Suprapubic skin (tissue), 4 donors: ENCODE data around the gene APOH. TPM values are rescaled to one million over a fixed set of nuclear protein-coding genes. Genes with fewer than 3 reads are reported as not detected.

Source experiments
- DNase-seq, 2 donors: peaks; one replicate each; pipeline ENCODE4 v3.0.0-alpha.2; 2019; ENCODE audit warnings: low spot score in 2 of 2
- H3K27ac ChIP-seq: fragments of 200-600 bp; sonication (generic); one replicate; pipeline ENCODE4 v1.5.1; 2019
- H3K27me3 ChIP-seq: fragments of 200-600 bp; sonication (generic); one replicate; pipeline ENCODE4 v1.5.1; 2019
- H3K36me3 ChIP-seq: fragments of 200-600 bp; sonication (generic); one replicate; pipeline ENCODE4 v1.5.1; 2019
- H3K4me1 ChIP-seq: fragments of 200-600 bp; sonication (generic); one replicate; pipeline ENCODE4 v1.5.1; 2019
- H3K4me3 ChIP-seq: fragments of 200-600 bp; sonication (generic); one replicate; pipeline ENCODE4 v1.5.1; 2019; ENCODE audit warnings: mild to moderate bottlenecking
- H3K9me3 ChIP-seq: fragments of 200-600 bp; sonication (generic); one replicate; pipeline ENCODE4 v1.5.1; 2019
- CTCF ChIP-seq, 2 donors: fragments of 200-600 bp in 1 of 2; fragments of 450-650 bp in 1 of 2; sonication (generic) in 1 of 2; IDR thresholded peaks; one replicate each; pipeline ENCODE4 v1.5.1; 2016 to 2019; ENCODE audit warnings: antibody characterized with exemption in 2 of 2, mild to moderate bottlenecking in 1 of 2, moderate library complexity in 1 of 2
- EP300 ChIP-seq: sonication (generic); formaldehyde crosslinking; IDR thresholded peaks from one replicate; pipeline ENCODE4 v1.6.1; 2017; ENCODE audit warnings: antibody characterized with exemption
- POLR2A ChIP-seq, 2 donors: fragments of 450-650 bp; IDR thresholded peaks; one replicate each; pipeline ENCODE4 v1.6.1; 2017; ENCODE audit warnings: antibody characterized with exemption in 2 of 2, mild to moderate bottlenecking in 2 of 2, moderate library complexity in 2 of 2
- POLR2AphosphoS5 ChIP-seq, 3 donors: sonication (generic); formaldehyde crosslinking; IDR thresholded peaks; one replicate each; pipeline ENCODE4 v1.6.1; 2017; ENCODE audit warnings: antibody characterized with exemption in 3 of 3
- WGBS: methylation state at CpG from one replicate; pipeline ENCODE4 v1.1.5; 2018; 5-methylcytosine and 5-hydroxymethylcytosine counted together
- total RNA-seq, 4 donors: library from RNA; depleted of rRNA; stranded (reverse); fragments of >200 nt; gene quantifications; one replicate each; pipeline ENCODE4 v1.1.0, GENCODE V29; 2016

Gene APOH
- total RNA-seq, 4 donors from 2014 or later, result 6.1 TPM; not detected in 3

DNA sequence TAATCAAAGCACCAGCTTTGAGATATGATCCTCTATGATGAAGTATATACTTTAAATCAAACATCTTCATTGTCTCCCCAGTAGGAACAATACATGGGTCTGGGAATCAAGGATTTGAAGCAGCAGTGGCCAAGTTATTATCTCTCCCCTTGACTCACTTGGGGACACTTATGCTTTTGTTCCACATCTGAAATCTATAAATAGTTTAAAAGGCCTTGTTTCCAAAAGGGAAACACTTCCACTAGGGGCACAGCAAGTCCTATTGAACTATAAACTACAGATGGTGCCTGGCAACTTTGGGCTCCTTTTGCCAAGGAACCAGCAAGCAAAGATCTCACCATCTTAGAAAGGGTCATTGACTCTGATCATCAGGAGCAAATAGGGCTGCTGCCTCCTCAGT, 21.3 kb downstream of the APOH start:
- H3K9me3 ChIP-seq, result no peaks in the 10 kb centered on the region
- H3K27ac ChIP-seq, result no peak overlapping the region
- no peaks in the 10 kb centered on the region for H3K4me1 ChIP-seq
- H3K27me3 ChIP-seq, result no peaks in the 10 kb centered on the region
- DNase-seq, result no peak
- TF ChIP-seq POLR2AphosphoS5 (IDR thresholded peaks at IDR 0.05), result no peak
- TF ChIP-seq EP300, result no peak
- no peak for TF ChIP-seq CTCF (IDR thresholded peaks at IDR 0.05)
- TF ChIP-seq POLR2A (IDR thresholded peaks at IDR 0.05), result no peak
- H3K4me3 ChIP-seq, result no peak overlapping the region
- H3K36me3 ChIP-seq, result no peaks in the 10 kb centered on the region

DNA sequence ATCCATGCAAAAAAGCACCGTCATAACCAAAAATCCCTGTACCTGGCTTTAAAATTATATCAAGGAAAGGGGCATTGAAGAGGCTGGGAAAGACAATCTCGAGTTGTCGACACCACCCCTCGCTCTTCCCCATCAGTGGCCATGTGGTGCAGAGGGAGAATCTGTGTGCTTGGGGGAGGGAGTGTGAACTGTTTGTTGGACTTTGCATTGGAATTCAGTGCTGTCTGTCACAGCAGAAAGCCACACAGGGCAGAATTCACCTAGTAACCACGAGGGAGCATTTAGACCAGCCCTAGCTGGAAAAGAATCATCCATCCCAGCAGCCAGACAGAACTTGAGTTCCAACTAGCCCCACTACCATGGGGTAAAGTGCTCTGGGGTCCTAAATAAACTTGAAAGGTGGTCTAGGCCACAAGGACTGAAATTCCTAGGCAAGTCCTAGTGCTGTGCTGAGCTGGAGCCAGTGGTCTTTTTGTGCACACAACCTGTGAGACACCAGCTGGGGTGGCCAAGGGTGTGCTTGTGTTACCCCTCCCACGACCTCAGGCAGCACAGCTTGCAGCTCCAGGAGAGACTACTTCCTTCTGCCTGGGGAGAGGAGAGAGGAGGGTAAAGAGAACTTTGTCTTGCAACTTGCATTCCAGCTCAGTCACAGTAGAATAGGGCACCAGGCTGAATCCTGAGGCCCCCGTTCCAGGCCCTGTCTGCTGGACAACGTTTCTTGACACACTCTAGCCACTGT, 25.8 kb downstream of the APOH start:
- Histone ChIP-seq H3K27me3 (no peaks in the 10 kb centered on the region), H3K4me1 (no peaks in the 10 kb centered on the region), H3K9me3 (no peaks in the 10 kb centered on the region), H3K27ac (no peak overlapping the region), H3K36me3 (no peaks in the 10 kb centered on the region), H3K4me3 (no peak overlapping the region)
- TF ChIP-seq POLR2A (IDR thresholded peaks at IDR 0.05) (no peak), CTCF (IDR thresholded peaks at IDR 0.05) (no peak), POLR2AphosphoS5 (IDR thresholded peaks at IDR 0.05) (no peak), EP300 (no peak)
- no peak for DNase-seq
- 81% methylated on average over 6 of the region's 8 CpGs for WGBS

DNA sequence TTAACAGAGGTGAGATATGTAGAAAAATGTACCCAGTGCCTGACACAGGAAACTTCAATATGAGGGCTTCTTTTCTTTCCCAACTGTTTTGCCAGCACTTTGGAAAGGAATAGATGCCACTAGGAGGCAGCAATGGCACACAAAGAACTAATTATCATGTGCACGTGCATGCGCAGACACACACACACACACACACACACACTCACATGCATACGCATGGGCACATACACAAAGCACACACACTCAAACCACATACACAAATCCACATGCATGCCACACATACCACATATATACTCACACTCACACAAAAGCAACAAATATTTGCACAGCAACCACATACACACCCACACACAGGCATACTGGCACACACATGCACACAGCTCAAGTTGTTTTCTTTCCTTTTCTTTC, 28.5 kb downstream of the APOH start:
- Histone ChIP-seq H3K36me3 (no peaks in the 10 kb centered on the region), H3K27ac (no peak overlapping the region), H3K27me3 (no peaks in the 10 kb centered on the region), H3K4me3 (no peak overlapping the region), H3K4me1 (no peaks in the 10 kb centered on the region), H3K9me3 (no peaks in the 10 kb centered on the region)
- TF ChIP-seq CTCF (IDR thresholded peaks at IDR 0.05) (peak in 1 of 2 donors; percentile 36), POLR2A (IDR thresholded peaks at IDR 0.05) (no peak)
- no peak for DNase-seq
- 10% methylated on average over 3 of the region's 3 CpGs for WGBS

- no peaks in the 10 kb centered on the region for H3K9me3 ChIP-seq
- WGBS, result 95% methylated on average over 8 of the region's 8 CpGs
- TF ChIP-seq CTCF (IDR thresholded peaks at IDR 0.05) (no peak), POLR2AphosphoS5 (IDR thresholded peaks at IDR 0.05) (no peak), POLR2A (IDR thresholded peaks at IDR 0.05) (no peak), EP300 (no peak)
- DNase-seq, result no peak
- no peaks in the 10 kb centered on the region for H3K36me3 ChIP-seq
- H3K27ac ChIP-seq, result no peak overlapping the region
- H3K27me3 ChIP-seq, result no peaks in the 10 kb centered on the region
- no peaks in the 10 kb centered on the region for H3K4me1 ChIP-seq
- no peak overlapping the region for H3K4me3 ChIP-seq
Observed at GRCh38 chr17:66198242-66198641, 31.0 kb downstream of the APOH start.

DNA sequence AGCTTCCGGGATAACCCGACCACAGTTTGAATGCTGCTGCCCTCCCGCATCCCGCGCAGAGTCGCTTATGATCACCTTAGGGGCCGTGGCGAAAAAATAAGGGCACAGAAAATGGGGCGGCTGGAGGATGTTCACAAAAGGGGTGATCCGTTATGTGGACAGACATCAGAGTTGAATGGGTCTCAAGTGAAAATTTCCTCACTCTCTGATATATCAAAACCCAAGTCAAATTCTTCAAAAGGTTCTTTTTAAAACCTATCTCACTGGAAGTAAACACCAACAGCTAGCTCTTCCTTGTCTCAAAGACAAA, 36.9 kb downstream of the APOH start:
- Histone ChIP-seq H3K27ac (peak overlapping the region; percentile 82), H3K27me3 (no peaks in the 10 kb centered on the region), H3K9me3 (no peaks in the 10 kb centered on the region), H3K4me3 (peak overlapping the region; percentile 84), H3K36me3 (no peaks in the 10 kb centered on the region), H3K4me1 (peaks cover 25% of the 10 kb centered on the region)
- no peak for TF ChIP-seq EP300
- TF ChIP-seq POLR2A (IDR thresholded peaks at IDR 0.05), result no peak
- no peak for TF ChIP-seq CTCF (IDR thresholded peaks at IDR 0.05)
- TF ChIP-seq POLR2AphosphoS5 (IDR thresholded peaks at IDR 0.05), result no peak
- DNase-seq, result no peak
- 8% methylated on average over 9 of the region's 10 CpGs for WGBS
